Measurements from ENCODE around the gene PDE1A. TPM values are rescaled to one million over a fixed set of nuclear protein-coding genes. Genes with fewer than 3 reads are reported as not detected.

PDE1A gene
- total and polyA plus RNA-seq, 8 donors, result 0.60 to 4.2 (median 1.6) TPM

GRCh38 chr2:182302174-182302573 is 124.7 kb downstream of the PDE1A start:
- no peak for TF ChIP-seq CTCF (IDR thresholded peaks at IDR 0.05)

DNA sequence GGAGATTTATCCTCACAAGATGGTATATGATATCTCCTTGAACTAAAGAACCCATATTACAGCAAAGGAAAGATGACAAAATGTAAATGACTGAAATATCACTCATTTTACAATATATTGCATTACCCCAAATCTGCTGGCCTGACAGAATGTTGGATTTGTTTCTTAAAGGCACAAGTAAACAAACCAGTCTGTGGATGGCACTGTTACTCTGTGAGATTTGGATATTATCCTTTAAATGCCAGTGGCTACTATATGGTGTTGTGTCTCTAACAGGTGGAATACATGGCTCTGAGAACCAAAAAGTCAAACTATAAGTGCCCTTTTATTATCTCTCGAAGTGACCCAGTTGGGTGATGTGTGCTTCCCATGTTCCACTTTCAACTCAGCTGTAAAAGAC is 125.7 kb downstream of the PDE1A start:
- DNase-seq (no peak), ATAC-seq (no peak), FAIRE-seq (no peak)
- no peaks in the 10 kb centered on the region for H3K36me3 ChIP-seq
- H3K4me1 ChIP-seq, result no peaks in the 10 kb centered on the region
- no peak overlapping the region for H3K4me3 ChIP-seq
- no peaks in the 10 kb centered on the region for H3K27me3 ChIP-seq
- intact Hi-C loops (cut with DNase I), result no loop called here
- no peak for TF ChIP-seq CTCF (IDR thresholded peaks at IDR 0.05)
- 62 to 67% methylated on average over 1 of the region's 1 CpG for WGBS, 2 donors
- no peaks in the 10 kb centered on the region for H3K9me3 ChIP-seq
- no peak overlapping the region for H3K27ac ChIP-seq

More at GRCh38 chr2:182302174-182302573, 124.7 kb downstream of the PDE1A start:
- H3K27ac ChIP-seq, result no peak overlapping the region
- H3K9me3 ChIP-seq, result no peaks in the 10 kb centered on the region
- H3K4me3 ChIP-seq, result no peak overlapping the region
- intact Hi-C loops (cut with DNase I), result no loop called here
- no peak for ATAC-seq
- no peaks in the 10 kb centered on the region for H3K36me3 ChIP-seq
- 81 to 94% methylated on average over 3 of the region's 3 CpGs for WGBS, 2 donors
- DNase-seq, result no peak
- no peak for FAIRE-seq
- no peaks in the 10 kb centered on the region for H3K4me1 ChIP-seq
- H3K27me3 ChIP-seq, result no peaks in the 10 kb centered on the region

DNA sequence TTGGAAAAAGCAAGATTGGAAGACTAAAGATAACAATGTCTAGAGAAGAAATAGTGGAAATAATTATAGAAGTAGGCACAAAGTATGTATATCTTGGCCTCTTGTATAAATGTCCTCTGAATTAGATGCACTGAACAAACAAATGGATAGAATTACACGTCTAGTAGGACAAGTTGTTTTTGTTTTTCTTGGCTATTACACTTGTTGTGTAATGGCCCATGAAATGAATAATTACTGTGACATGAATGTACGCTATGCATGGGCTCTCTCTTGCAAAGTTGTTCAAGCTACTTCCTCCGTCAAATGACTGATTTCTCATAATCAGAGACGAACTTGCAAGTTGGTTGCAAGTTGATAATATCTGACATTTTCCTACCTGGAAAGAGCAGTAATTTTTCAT is 126.2 kb downstream of the PDE1A start:
- FAIRE-seq, result no peak
- Histone ChIP-seq H3K9me3 (no peaks in the 10 kb centered on the region), H3K27me3 (no peaks in the 10 kb centered on the region), H3K4me1 (no peaks in the 10 kb centered on the region), H3K4me3 (no peak overlapping the region), H3K27ac (no peak overlapping the region), H3K36me3 (no peaks in the 10 kb centered on the region)
- intact Hi-C loops (cut with DNase I), result no loop called here
- no peak for ATAC-seq
- no peak for DNase-seq
- no peak for TF ChIP-seq CTCF (IDR thresholded peaks at IDR 0.05)
- 50 to 53% methylated on average over 4 of the region's 4 CpGs for WGBS, 2 donors

DNA sequence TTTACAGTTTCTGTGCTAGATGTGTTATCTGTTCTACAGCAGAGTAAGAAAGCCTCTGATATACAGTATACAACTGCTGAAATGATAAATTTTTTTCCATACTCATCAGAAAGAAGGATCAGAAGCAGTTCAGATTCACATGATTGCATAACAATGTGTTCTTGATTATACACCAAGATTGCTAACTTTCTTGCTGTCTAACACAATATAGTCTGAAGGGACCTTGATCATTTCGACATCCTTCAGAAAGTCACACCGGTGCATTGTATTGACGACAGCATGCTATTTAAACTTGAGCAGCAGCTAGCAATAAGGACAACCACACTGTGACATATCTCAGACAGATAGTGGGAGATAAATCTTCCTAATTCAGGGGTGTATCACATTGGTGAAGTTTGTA is 127.2 kb downstream of the PDE1A start:
- no peak overlapping the region for H3K4me3 ChIP-seq
- no peaks in the 10 kb centered on the region for H3K4me1 ChIP-seq
- no peak for ATAC-seq
- FAIRE-seq, result no peak
- DNase-seq, result no peak
- intact Hi-C loops (cut with DNase I), result no loop called here
- H3K27me3 ChIP-seq, result no peaks in the 10 kb centered on the region
- H3K27ac ChIP-seq, result no peak overlapping the region
- no peaks in the 10 kb centered on the region for H3K9me3 ChIP-seq
- H3K36me3 ChIP-seq, result no peaks in the 10 kb centered on the region
- TF ChIP-seq CTCF (IDR thresholded peaks at IDR 0.05), result no peak
- WGBS, 2 donors, result 84 to 85% methylated on average over 3 of the region's 3 CpGs

DNA sequence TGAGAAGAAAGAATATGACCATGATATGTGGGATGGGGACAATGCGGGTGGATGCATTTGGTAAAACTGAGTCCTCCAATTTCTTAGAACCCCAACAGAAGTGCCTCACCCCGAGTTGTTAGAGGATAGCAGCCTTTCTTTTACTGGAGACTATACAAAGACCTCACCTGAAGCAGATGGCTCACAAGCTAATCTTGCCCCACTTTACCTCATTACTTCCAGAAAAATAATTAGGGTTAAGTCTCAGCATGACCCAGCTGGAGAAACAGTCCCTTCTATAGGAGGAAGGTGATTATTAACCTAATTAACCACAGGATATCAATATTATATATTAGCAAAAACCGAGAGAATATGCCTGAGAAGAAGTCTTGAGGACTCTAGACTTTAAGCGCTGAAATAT is 128.4 kb downstream of the PDE1A start:
- H3K4me1 ChIP-seq, result no peaks in the 10 kb centered on the region
- no peak overlapping the region for H3K27ac ChIP-seq
- H3K27me3 ChIP-seq, result no peaks in the 10 kb centered on the region
- FAIRE-seq (no peak), DNase-seq (no peak), ATAC-seq (no peak)
- no peaks in the 10 kb centered on the region for H3K9me3 ChIP-seq
- 73 to 77% methylated on average over 4 of the region's 4 CpGs for WGBS, 2 donors
- no peaks in the 10 kb centered on the region for H3K36me3 ChIP-seq
- no peak overlapping the region for H3K4me3 ChIP-seq
- TF ChIP-seq CTCF (IDR thresholded peaks at IDR 0.05), result no peak
- intact Hi-C loops (cut with DNase I), result no loop called here
